K562 (cell line): Measurements from ENCODE around the gene PLCL1. TPM values are rescaled to one million over a fixed set of nuclear protein-coding genes. Genes with fewer than 3 reads are reported as not detected.

Experiments used
- ATAC-seq: fragments of 200-7000 bp; cut with Tn5 transposase; 3 replicates; pipeline ENCODE4 v1.9.1; 2020; ENCODE audit warnings: moderate library complexity
- BruUV-seq: library from RNA; stranded (reverse); fragments of 400-500 nt; replicated peaks from 2 replicates; lab custom pipeline; 2021; lab: Mats Ljungman, UMichigan
- CTCF ChIA-PET: fragments of 300-600 bp; formaldehyde crosslinking; extraction: SDS; loops from one replicate; lab custom pipeline; 2021; ENCODE audit warnings: low intra/inter-chr PET ratio; lab: Yijun Ruan, JAX
- POLR2A ChIA-PET: fragments of 300-600, 350-650 bp; sonication (Branson Sonifier 250); formaldehyde crosslinking; extraction: SDS; loops from one replicate; lab custom pipeline; 2021; ENCODE audit warnings: antibody characterized with exemption, inconsistent platforms; lab: Yijun Ruan, JAX
- DNase-seq, 4 experiments: peaks; one replicate each; pipeline versions ENCODE4 v3.0.0 to v3.0.0-alpha.2; 2011 to 2018; ENCODE audit warnings: low spot score in 3 of 4, mixed read lengths in 3 of 4; ENCODE audit errors: extremely low read depth in 1 of 4
- FAIRE-seq: peaks from 2 replicates; lab custom pipeline; 2011; peaks lifted over from hg19 to GRCh38; lab: Jason Lieb, UNC
- H2AFZ ChIP-seq: 2 replicates; pipeline ENCODE4 v1.6.0; 2011; ENCODE audit warnings: low read depth, low read length, control low read depth, inconsistent platforms
- H3K27ac ChIP-seq: fragments of 200-600 bp; 3 replicates; pipeline ENCODE4 v1.8.0; 2011; ENCODE audit warnings: low read depth, mild to moderate bottlenecking, control low read depth, inconsistent platforms, low read length, moderate library complexity, mixed read lengths; ENCODE audit errors: extremely low read depth
- H3K27me3 ChIP-seq, 2 experiments: fragments of 300-600 bp in 1 of 2; 2 replicates in 1 of 2; 3 replicates in 1 of 2; pipeline versions ENCODE4 v1.6.0 to v1.8.0; 2011; ENCODE audit warnings: inconsistent platforms in 2 of 2, low read length in 2 of 2, mild to moderate bottlenecking in 1 of 2, mixed read lengths in 1 of 2, moderate library complexity in 1 of 2; ENCODE audit not compliant: control insufficient read depth in 2 of 2, insufficient read depth in 2 of 2
- H3K36me3 ChIP-seq: fragments of 300-600 bp; 3 replicates; pipeline ENCODE4 v1.8.0; 2011; ENCODE audit warnings: mild to moderate bottlenecking, low read length, inconsistent platforms; ENCODE audit not compliant: control insufficient read depth, insufficient read depth
- H3K4me1 ChIP-seq, 2 experiments: fragments of 200-600 bp in 1 of 2; replicated peaks in 1 of 2; 2 replicates in 1 of 2; 3 replicates in 1 of 2; pipeline versions ENCODE4 v1.5.1 to v1.8.0; 2011; ENCODE audit warnings: inconsistent platforms in 2 of 2, low read length in 2 of 2, mild to moderate bottlenecking in 1 of 2, mixed read lengths in 1 of 2, moderate library complexity in 1 of 2; ENCODE audit not compliant: control insufficient read depth in 2 of 2, insufficient read depth in 2 of 2
- H3K4me2 ChIP-seq: 2 replicates; pipeline ENCODE4 v1.6.1; 2011; ENCODE audit warnings: low read length, control low read depth, inconsistent platforms, mixed read lengths; ENCODE audit not compliant: insufficient read depth
- H3K4me3 ChIP-seq: fragments of 200-600 bp; sonication (generic), shearing (Covaris generic); 2 replicates; pipeline ENCODE4 v1.5.1; 2016; ENCODE audit warnings: control low read depth, inconsistent platforms
- H3K79me2 ChIP-seq: fragments of 200-600 bp; 3 replicates; pipeline ENCODE4 v1.8.0; 2011; ENCODE audit warnings: low read length, inconsistent platforms; ENCODE audit not compliant: control insufficient read depth, insufficient read depth
- H3K9ac ChIP-seq, 2 experiments: 2 replicates each; pipeline versions ENCODE4 v1.6.0 to v1.6.1; 2011; ENCODE audit warnings: low read depth in 2 of 2, low read length in 2 of 2, control low read depth in 1 of 2, inconsistent platforms in 1 of 2, mild to moderate bottlenecking in 1 of 2, mixed read lengths in 1 of 2; ENCODE audit not compliant: insufficient read depth in 1 of 2
- H3K9me1 ChIP-seq: one replicate; pipeline ENCODE4 v1.6.0; 2011; ENCODE audit warnings: inconsistent platforms, mild to moderate bottlenecking, low read length, moderate library complexity; ENCODE audit not compliant: control insufficient read depth, insufficient read depth
- H3K9me3 ChIP-seq: replicated peaks from 2 replicates; pipeline ENCODE4 v1.5.1; 2011; ENCODE audit warnings: low read depth, low read length, inconsistent platforms; ENCODE audit not compliant: control insufficient read depth, insufficient read depth
- H4K20me1 ChIP-seq: replicated peaks from 2 replicates; pipeline ENCODE4 v1.6.1; 2011; ENCODE audit warnings: low read length, inconsistent platforms, mixed read lengths; ENCODE audit not compliant: control insufficient read depth, insufficient read depth
- YY1 ChIP-seq, 3 experiments: IDR thresholded peaks; 2 replicates each; pipeline ENCODE4 v1.6.1; 2011; ENCODE audit warnings: low read length in 2 of 3, mild to moderate bottlenecking in 2 of 3, moderate library complexity in 2 of 3, borderline replicate concordance in 1 of 3, control low read depth in 1 of 3, low read depth in 1 of 3; ENCODE audit not compliant: insufficient read depth in 3 of 3, insufficient replicate concordance in 2 of 3, control insufficient read depth in 1 of 3, insufficient read length in 1 of 3; ENCODE audit errors: extremely low read depth in 1 of 3
- ZFP1 ChIP-seq: fragments of 450-650 bp; formaldehyde crosslinking; IDR thresholded peaks from 2 replicates; pipeline ENCODE4 v1.4.0; 2020; ENCODE audit warnings: mild to moderate bottlenecking, mixed read lengths
- WGBS: fragments of 100-300 bp; shearing (Covaris generic); methylation state at CpG from one replicate; pipeline ENCODE4 v1.1.6; 2016; ENCODE audit warnings: low coverage, mixed read lengths; ENCODE audit not compliant: insufficient coverage; ENCODE audit errors: missing lambda C conversion rate; 5-methylcytosine and 5-hydroxymethylcytosine counted together
- in situ Hi-C: fragments of 300-500 bp; cut with MboI; formaldehyde crosslinking; loops from 4 replicates; pipeline ENCODE4 v1.15.0; 2018; ENCODE audit warnings: inconsistent platforms, mixed read lengths
- intact Hi-C: fragments of 100-400 bp; cut with micrococcal nuclease; formaldehyde crosslinking; loops from 2 replicates; pipeline ENCODE4 v1.14.2; 2022
- polyA plus RNA-seq, 8 experiments: library from polyadenylated mRNA; depleted of rRNA in 4 of 8; stranded (reverse) in 5 of 8; unstranded in 3 of 8; fragments of >200 nt; fragmentation: Nextera tagmentation in 2 of 8; fragmentation: Illumina TruSeq in 1 of 8; extraction: Ambion mirVana in 2 of 8; extraction: Trizol in 1 of 8; gene quantifications; 2 replicates each; pipeline versions ENCODE4 v1.2.1 to v1.2.3, GENCODE V29; 2011 to 2014; ENCODE audit warnings: inconsistent platforms in 1 of 8, missing spikeins in 1 of 8
- total RNA-seq, 7 experiments: library from RNA; depleted of rRNA in 6 of 7; stranded (reverse); fragments of >200 nt in 6 of 7; fragmentation: Illumina TruSeq in 2 of 7; extraction: Trizol in 2 of 7; gene quantifications; 2 replicates each; pipeline versions ENCODE4 v1.2.1 to v1.2.3, GENCODE V29; 2011 to 2021; ENCODE audit warnings: low replicate concordance in 1 of 7
- TF ChIP-seq, protein P1 (sequence below): sonication (generic); IDR thresholded peaks from 2 replicates; pipeline ENCODE4 v1.6.1; 2016

PLCL1 gene
- total and polyA plus RNA-seq, 9 of the 15 experiments (the other 6 are each of a cell fraction or from before 2014, with no cell fraction given), result 2.0 to 17.7 (median 8.6) TPM

DNA sequence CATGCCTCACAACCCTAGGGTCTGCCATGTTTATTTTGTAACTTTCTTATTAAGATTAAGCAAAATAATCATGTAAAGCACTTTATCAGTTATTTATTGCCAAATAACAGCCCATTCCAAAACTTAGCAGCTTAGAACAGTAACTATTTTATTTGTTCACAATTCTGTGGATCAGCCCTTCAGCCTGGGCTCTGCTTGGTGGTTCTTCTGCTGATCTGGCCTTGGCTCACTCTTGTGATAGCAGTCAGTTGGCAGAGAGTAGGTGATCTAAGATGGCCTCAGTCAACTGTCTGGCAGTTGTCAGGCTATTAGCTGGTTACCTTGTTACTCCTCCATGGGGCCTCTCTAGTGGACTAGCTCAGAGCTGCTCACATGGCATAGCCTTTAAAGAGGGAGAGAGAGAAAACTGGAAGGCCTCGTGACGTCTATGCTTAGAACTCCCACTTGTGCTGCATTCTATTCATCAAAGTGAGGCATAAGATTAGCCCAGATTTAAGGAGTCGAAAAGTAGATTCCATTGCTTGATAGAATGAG lies 54.3 kb downstream of the PLCL1 start:
- BruUV-seq, result no TSS peak
- H3K79me2 ChIP-seq, result peaks cover 81% of the 10 kb centered on the region
- no peak overlapping the region for H3K4me3 ChIP-seq
- in situ Hi-C loops, result no loop called here
- no peak overlapping the region for H3K4me2 ChIP-seq
- DNase-seq, result no peak
- H3K36me3 ChIP-seq, result 0 out of 3 replicates have a peak, but pooled peaks cover 2% of the 10 kb centered on the region
- no peaks in the 10 kb centered on the region for H3K27me3 ChIP-seq
- no peaks in the 10 kb centered on the region for H3K9me3 ChIP-seq
- TF ChIP-seq ZFP1 (CRISPR knock-in tag) (no peak), YY1 (IDR thresholded peaks at IDR 0.05; ENCODE audit: borderline replicate concordance in 1 of 3, control insufficient read depth in 1 of 3, extremely low read depth in 1 of 3, insufficient read depth in 3 of 3, insufficient read length in 1 of 3, insufficient replicate concordance in 2 of 3, low read depth in 1 of 3, low read length in 2 of 3) (peak in 1 of 3 experiments; percentile 36)
- TF ChIP-seq, protein P1, sequence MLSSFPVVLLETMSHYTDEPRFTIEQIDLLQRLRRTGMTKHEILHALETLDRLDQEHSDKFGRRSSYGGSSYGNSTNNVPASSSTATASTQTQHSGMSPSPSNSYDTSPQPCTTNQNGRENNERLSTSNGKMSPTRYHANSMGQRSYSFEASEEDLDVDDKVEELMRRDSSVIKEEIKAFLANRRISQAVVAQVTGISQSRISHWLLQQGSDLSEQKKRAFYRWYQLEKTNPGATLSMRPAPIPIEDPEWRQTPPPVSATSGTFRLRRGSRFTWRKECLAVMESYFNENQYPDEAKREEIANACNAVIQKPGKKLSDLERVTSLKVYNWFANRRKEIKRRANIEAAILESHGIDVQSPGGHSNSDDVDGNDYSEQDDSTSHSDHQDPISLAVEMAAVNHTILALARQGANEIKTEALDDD, result peak; percentile 73
- peak; percentile 60 for ATAC-seq
- H2AFZ ChIP-seq, result peak overlapping the region; percentile 37
- no peaks in the 10 kb centered on the region for H3K9me1 ChIP-seq
- H3K27ac ChIP-seq, result peak overlapping the region; percentile 62; the same call in 1 of the 3 replicates
- FAIRE-seq, result no peak
- intact Hi-C loops, result no loop called here
- ChIA-PET POLR2A (interaction anchor here (0.6 to 1.6 kb wide), 5 partner anchors 11 to 34 kb away, joined by 3 to 5 read pairs (median 3); no protein-coding TSS in a partner anchor), CTCF (no interaction called here)
- 14% methylated on average over 3 of the region's 3 CpGs for WGBS
- no peaks in the 10 kb centered on the region for H4K20me1 ChIP-seq
- H3K9ac ChIP-seq, result peak overlapping the region in 1 of 2 experiments; percentile 15; a peak in 1 of 4 replicates
- H3K4me1 ChIP-seq, result peaks cover 0 to 28% of the 10 kb centered on the region in 2 experiments; a peak in 4 of 5 replicates
